Osteoblast (primary cell): ENCODE results near the gene CD79A. TPM values are rescaled to one million over a fixed set of nuclear protein-coding genes. Genes with fewer than 3 reads are reported as not detected.

Experiments used
- DNase-seq: peaks from one replicate; pipeline ENCODE4 v3.0.0; 2011; ENCODE audit warnings: low spot score, mixed read lengths; ENCODE audit not compliant: insufficient read length; ENCODE audit errors: missing footprints
- H2AFZ ChIP-seq: 2 replicates; pipeline ENCODE4 v1.6.0; 2011; ENCODE audit warnings: mild to moderate bottlenecking, low read length
- H3K27ac ChIP-seq: 2 replicates; pipeline ENCODE4 v1.5.1; 2011; ENCODE audit warnings: mild to moderate bottlenecking, low read depth, low read length, moderate library complexity
- H3K27me3 ChIP-seq: 2 replicates; pipeline ENCODE4 v1.6.0; 2012; ENCODE audit warnings: mild to moderate bottlenecking, control low read depth, inconsistent platforms, low read length, moderate library complexity; ENCODE audit not compliant: insufficient read depth
- H3K36me3 ChIP-seq: 2 replicates; pipeline ENCODE4 v1.5.1; 2011; ENCODE audit warnings: mild to moderate bottlenecking, low read length, control low read depth, moderate library complexity; ENCODE audit not compliant: insufficient read depth
- H3K4me1 ChIP-seq: 2 replicates; pipeline ENCODE4 v1.5.1; 2011; ENCODE audit warnings: mild to moderate bottlenecking, low read length, control low read depth, moderate library complexity; ENCODE audit not compliant: insufficient read depth
- H3K4me2 ChIP-seq: 2 replicates; pipeline ENCODE4 v1.6.0; 2011; ENCODE audit warnings: mild to moderate bottlenecking, low read length; ENCODE audit not compliant: insufficient read depth
- H3K4me3 ChIP-seq: fragments of 200-600 bp; sonication (generic); 3 replicates; pipeline ENCODE4 v1.5.1; 2012; ENCODE audit warnings: mild to moderate bottlenecking, low read length, inconsistent platforms; ENCODE audit not compliant: insufficient read depth
- H3K79me2 ChIP-seq: 2 replicates; pipeline ENCODE4 v1.6.0; 2012; ENCODE audit warnings: mild to moderate bottlenecking, low read length, control low read depth, inconsistent platforms; ENCODE audit not compliant: insufficient read depth
- H3K9me3 ChIP-seq: 2 replicates; pipeline ENCODE4 v1.5.1; 2011; ENCODE audit warnings: low read depth, low read length, control low read depth
- H4K20me1 ChIP-seq: 2 replicates; pipeline ENCODE4 v1.6.0; 2012; ENCODE audit warnings: mild to moderate bottlenecking, low read length, control low read depth; ENCODE audit not compliant: insufficient read depth
- total RNA-seq: library from RNA; depleted of rRNA; stranded (reverse); fragments of >200 nt; gene quantifications from 2 replicates; pipeline ENCODE4 v1.2.3, GENCODE V29; 2012
- TF ChIP-seq, protein P1 (sequence below): IDR thresholded peaks from 2 replicates; pipeline ENCODE4 v1.5.1; 2011; ENCODE audit warnings: mild to moderate bottlenecking, low read depth, low read length, moderate library complexity; ENCODE audit errors: extremely low read depth

Gene CD79A
- total RNA-seq, 1 donor, result 0.36 TPM

GRCh38 chr19:41925208-41926003 lies 48.3 kb downstream of the CD79A start:
- Histone ChIP-seq H3K79me2 (no peaks in the 10 kb centered on the region), H3K27ac (no peak overlapping the region), H3K36me3 (no peaks in the 10 kb centered on the region), H3K27me3 (peaks cover 43% of the 10 kb centered on the region), H3K4me2 (no peak overlapping the region), H3K4me3 (no peak overlapping the region), H3K9me3 (no peaks in the 10 kb centered on the region), H2AFZ (no peak overlapping the region), H3K4me1 (peaks cover 3% of the 10 kb centered on the region), H4K20me1 (no peaks in the 10 kb centered on the region)
- TF ChIP-seq, protein P1, sequence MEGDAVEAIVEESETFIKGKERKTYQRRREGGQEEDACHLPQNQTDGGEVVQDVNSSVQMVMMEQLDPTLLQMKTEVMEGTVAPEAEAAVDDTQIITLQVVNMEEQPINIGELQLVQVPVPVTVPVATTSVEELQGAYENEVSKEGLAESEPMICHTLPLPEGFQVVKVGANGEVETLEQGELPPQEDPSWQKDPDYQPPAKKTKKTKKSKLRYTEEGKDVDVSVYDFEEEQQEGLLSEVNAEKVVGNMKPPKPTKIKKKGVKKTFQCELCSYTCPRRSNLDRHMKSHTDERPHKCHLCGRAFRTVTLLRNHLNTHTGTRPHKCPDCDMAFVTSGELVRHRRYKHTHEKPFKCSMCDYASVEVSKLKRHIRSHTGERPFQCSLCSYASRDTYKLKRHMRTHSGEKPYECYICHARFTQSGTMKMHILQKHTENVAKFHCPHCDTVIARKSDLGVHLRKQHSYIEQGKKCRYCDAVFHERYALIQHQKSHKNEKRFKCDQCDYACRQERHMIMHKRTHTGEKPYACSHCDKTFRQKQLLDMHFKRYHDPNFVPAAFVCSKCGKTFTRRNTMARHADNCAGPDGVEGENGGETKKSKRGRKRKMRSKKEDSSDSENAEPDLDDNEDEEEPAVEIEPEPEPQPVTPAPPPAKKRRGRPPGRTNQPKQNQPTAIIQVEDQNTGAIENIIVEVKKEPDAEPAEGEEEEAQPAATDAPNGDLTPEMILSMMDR, result no peak
- DNase-seq, result no peak

GRCh38 chr19:41926028-41926762 lies 49.1 kb downstream of the CD79A start:
- Histone ChIP-seq H3K4me3 (no peak overlapping the region), H3K4me2 (no peak overlapping the region), H3K79me2 (no peaks in the 10 kb centered on the region), H3K9me3 (no peaks in the 10 kb centered on the region), H3K4me1 (peaks cover 3% of the 10 kb centered on the region), H3K27ac (no peak overlapping the region), H4K20me1 (no peaks in the 10 kb centered on the region), H3K36me3 (no peaks in the 10 kb centered on the region), H3K27me3 (peaks cover 48% of the 10 kb centered on the region), H2AFZ (no peak overlapping the region)
- TF ChIP-seq, protein P1, result no peak
- DNase-seq, result no peak

DNA sequence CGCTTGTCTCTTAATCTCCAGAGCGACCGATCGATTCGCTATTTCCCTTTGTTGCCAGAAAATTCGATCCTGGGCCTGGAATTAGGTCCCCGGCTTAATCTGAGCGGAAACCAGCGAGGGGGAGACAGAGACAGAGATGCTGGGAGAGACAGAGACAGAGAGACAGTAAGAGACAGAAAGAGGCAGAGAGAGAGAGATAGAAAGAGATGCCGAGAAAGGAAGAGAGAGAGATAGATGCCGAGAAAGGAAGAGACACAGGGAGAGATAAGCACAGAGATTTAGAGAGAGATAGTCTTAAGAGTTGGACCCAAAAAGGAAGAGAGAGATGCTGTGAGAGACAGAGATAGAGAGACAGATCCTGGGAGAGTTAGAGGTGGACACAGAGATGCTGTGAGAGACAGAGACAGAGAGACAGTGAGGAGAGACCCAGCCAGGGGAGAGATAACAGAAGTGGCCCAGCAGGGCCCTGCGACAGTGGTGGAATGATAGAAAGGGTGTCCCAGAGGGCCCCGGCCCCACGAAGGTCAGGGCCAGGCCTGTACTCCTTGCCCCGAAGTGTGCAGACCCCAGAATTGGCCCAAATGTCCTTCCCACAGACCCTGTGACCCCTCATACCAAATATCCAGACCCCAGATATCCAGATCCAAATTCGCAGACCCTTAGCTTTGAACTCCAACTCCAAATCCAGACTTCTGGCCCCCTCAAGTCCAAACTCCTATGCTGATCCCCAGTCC lies 49.9 kb downstream of the CD79A start:
- no peak overlapping the region for H3K4me3 ChIP-seq
- no peaks in the 10 kb centered on the region for H3K9me3 ChIP-seq
- H3K4me2 ChIP-seq, result no peak overlapping the region
- no peak overlapping the region for H3K27ac ChIP-seq
- no peak overlapping the region for H2AFZ ChIP-seq
- no peak for DNase-seq
- peaks cover 49% of the 10 kb centered on the region for H3K27me3 ChIP-seq
- TF ChIP-seq, protein P1, result no peak
- no peaks in the 10 kb centered on the region for H3K79me2 ChIP-seq
- no peaks in the 10 kb centered on the region for H3K36me3 ChIP-seq
- H3K4me1 ChIP-seq, result peaks cover 3% of the 10 kb centered on the region
- H4K20me1 ChIP-seq, result no peaks in the 10 kb centered on the region
